Activated naive CD4-positive, alpha-beta T cell treated with anti-CD3 and anti-CD28 coated beads, Interleukin-2, amount 50 U/mL, for 24 hours (primary cell): ENCODE data around the gene SLC22A24.
"Not testable (repeated sequence)": the region's sequence is repeated elsewhere in the genome, so short reads cannot be mapped to it uniquely, and the experiment has no call there.

Experiments used
- H3K27ac Mint-ChIP-seq: one replicate; pipeline ENCODE4 v1.8.0; 2021; ENCODE audit warnings: mild to moderate bottlenecking, mixed read lengths
- H3K27me3 Mint-ChIP-seq: one replicate; pipeline ENCODE4 v1.8.0; 2021; ENCODE audit warnings: mixed read lengths
- H3K36me3 Mint-ChIP-seq: one replicate; pipeline ENCODE4 v1.8.0; 2021; ENCODE audit warnings: mixed read lengths
- H3K4me1 Mint-ChIP-seq: one replicate; pipeline ENCODE4 v1.8.0; 2021; ENCODE audit warnings: mixed read lengths
- H3K4me3 Mint-ChIP-seq: one replicate; pipeline ENCODE4 v1.8.0; 2021; ENCODE audit warnings: mild to moderate bottlenecking, mixed read lengths
- H3K9me3 Mint-ChIP-seq: one replicate; pipeline ENCODE4 v1.8.0; 2021; ENCODE audit warnings: mixed read lengths

The SLC22A24 gene

GRCh38 chr11:63144121-63144520 is at the start of gene SLC22A24:
Gene SLC22A24 (minus strand): TSS chr11:63144221. CDS start chr11:63143779, 442 bp downstream.
- Mint-ChIP-seq H3K4me1 (no peaks in the 10 kb centered on the region), H3K27ac (no peak within 1 kb of the TSS), H3K36me3 (no peaks in the 10 kb centered on the region), H3K4me3 (no peak within 1 kb of the TSS), H3K9me3 (no peaks in the 10 kb centered on the region), H3K27me3 (peaks cover 2% of the 10 kb centered on the region)

GRCh38 chr11:63180536-63180935 is 36.5 kb upstream of the SLC22A24 start:
- Mint-ChIP-seq H3K27ac (no peak overlapping the region), H3K9me3 (peaks cover 6% of the 10 kb centered on the region), H3K27me3 (peaks cover 14% of the 10 kb centered on the region), H3K4me3 (no peak overlapping the region), H3K36me3 (no peaks in the 10 kb centered on the region), H3K4me1 (no peaks in the 10 kb centered on the region)

GRCh38 chr11:63179432-63180041 is 35.5 kb upstream of the SLC22A24 start:
- H3K4me3 Mint-ChIP-seq: no peak overlapping the region
- H3K4me1 Mint-ChIP-seq: no peaks in the 10 kb centered on the region
- H3K36me3 Mint-ChIP-seq: no peaks in the 10 kb centered on the region
- no peak overlapping the region for H3K27ac Mint-ChIP-seq
- H3K9me3 Mint-ChIP-seq: peaks cover 10% of the 10 kb centered on the region
- peaks cover 14% of the 10 kb centered on the region for H3K27me3 Mint-ChIP-seq

GRCh38 chr11:63177872-63178271 is 33.9 kb upstream of the SLC22A24 start:
- Mint-ChIP-seq H3K27ac (no peak overlapping the region), H3K36me3 (no peaks in the 10 kb centered on the region), H3K9me3 (peaks cover 11% of the 10 kb centered on the region), H3K4me1 (no peaks in the 10 kb centered on the region), H3K27me3 (peaks cover 13% of the 10 kb centered on the region), H3K4me3 (no peak overlapping the region)

GRCh38 chr11:63165706-63166310 is 21.8 kb upstream of the SLC22A24 start:
- no peaks in the 10 kb centered on the region for H3K36me3 Mint-ChIP-seq
- H3K4me3 Mint-ChIP-seq: no peak overlapping the region
- no peaks in the 10 kb centered on the region for H3K9me3 Mint-ChIP-seq
- peaks cover 26% of the 10 kb centered on the region for H3K27me3 Mint-ChIP-seq
- no peak overlapping the region for H3K27ac Mint-ChIP-seq
- no peaks in the 10 kb centered on the region for H3K4me1 Mint-ChIP-seq

GRCh38 chr11:63155794-63156193 is 11.8 kb upstream of the SLC22A24 start:
- peaks cover 2% of the 10 kb centered on the region for H3K36me3 Mint-ChIP-seq
- H3K9me3 Mint-ChIP-seq: peaks cover 5% of the 10 kb centered on the region
- H3K4me3 Mint-ChIP-seq: no peak overlapping the region
- H3K27ac Mint-ChIP-seq: no peak overlapping the region
- H3K27me3 Mint-ChIP-seq: peaks cover 19% of the 10 kb centered on the region
- no peaks in the 10 kb centered on the region for H3K4me1 Mint-ChIP-seq

GRCh38 chr11:63146581-63146980 is 2.6 kb upstream of the SLC22A24 start:
- Mint-ChIP-seq H3K9me3 (no peaks in the 10 kb centered on the region), H3K4me1 (no peaks in the 10 kb centered on the region), H3K4me3 (no peak overlapping the region), H3K27me3 (peaks cover 2% of the 10 kb centered on the region), H3K27ac (no peak overlapping the region), H3K36me3 (no peaks in the 10 kb centered on the region)

- Mint-ChIP-seq H3K4me3 (no peak overlapping the region), H3K4me1 (no peaks in the 10 kb centered on the region), H3K9me3 (no peaks in the 10 kb centered on the region), H3K36me3 (no peaks in the 10 kb centered on the region), H3K27me3 (peaks cover 2% of the 10 kb centered on the region), H3K27ac (no peak overlapping the region)
Measured at GRCh38 chr11:63142459-63142858, 1.6 kb downstream of the SLC22A24 start.

- Mint-ChIP-seq H3K9me3 (no peaks in the 10 kb centered on the region), H3K4me3 (no peak overlapping the region), H3K36me3 (no peaks in the 10 kb centered on the region), H3K4me1 (no peaks in the 10 kb centered on the region), H3K27me3 (peaks cover 10% of the 10 kb centered on the region), H3K27ac (no peak overlapping the region)
Measured at GRCh38 chr11:63132985-63133775, 10.8 kb downstream of the SLC22A24 start.

GRCh38 chr11:63099555-63099954 is 44.5 kb downstream of the SLC22A24 start:
- peaks cover 12% of the 10 kb centered on the region for H3K9me3 Mint-ChIP-seq
- peaks cover 12% of the 10 kb centered on the region for H3K27me3 Mint-ChIP-seq
- no peak overlapping the region for H3K27ac Mint-ChIP-seq
- peaks cover 6% of the 10 kb centered on the region for H3K36me3 Mint-ChIP-seq
- no peak overlapping the region for H3K4me3 Mint-ChIP-seq
- H3K4me1 Mint-ChIP-seq: no peaks in the 10 kb centered on the region

GRCh38 chr11:63080682-63081081 is 63.3 kb downstream of the SLC22A24 start:
- H3K4me3 Mint-ChIP-seq: no peak overlapping the region
- H3K27ac Mint-ChIP-seq: no peak overlapping the region
- H3K4me1 Mint-ChIP-seq: peaks cover 4% of the 10 kb centered on the region
- peaks cover 18% of the 10 kb centered on the region for H3K27me3 Mint-ChIP-seq
- H3K9me3 Mint-ChIP-seq: no peaks in the 10 kb centered on the region
- H3K36me3 Mint-ChIP-seq: peaks cover 1% of the 10 kb centered on the region

- not testable (repeated sequence) for H3K4me3 Mint-ChIP-seq, H3K4me1 Mint-ChIP-seq, H3K36me3 Mint-ChIP-seq, H3K27ac Mint-ChIP-seq, H3K9me3 Mint-ChIP-seq
- H3K27me3 Mint-ChIP-seq: peaks cover 21% of the 10 kb centered on the region
Measured at GRCh38 chr11:63046203-63046602, 97.8 kb downstream of the SLC22A24 start.

- Mint-ChIP-seq H3K4me3 (no peak overlapping the region), H3K9me3 (no peaks in the 10 kb centered on the region), H3K27me3 (peaks cover 8% of the 10 kb centered on the region), H3K27ac (no peak overlapping the region), H3K36me3 (no peaks in the 10 kb centered on the region), H3K4me1 (no peaks in the 10 kb centered on the region)
Measured at GRCh38 chr11:63042596-63042995, 101.4 kb downstream of the SLC22A24 start.

GRCh38 chr11:63032457-63032856 is 111.6 kb downstream of the SLC22A24 start:
- Mint-ChIP-seq H3K36me3 (no peaks in the 10 kb centered on the region), H3K9me3 (no peaks in the 10 kb centered on the region), H3K4me3 (no peak overlapping the region), H3K27me3 (peaks cover 1% of the 10 kb centered on the region), H3K27ac (no peak overlapping the region), H3K4me1 (no peaks in the 10 kb centered on the region)
